Retina (tissue), 1 donor: ENCODE data around the gene ZNF653.
A peak's percentile ranks its signal among the peaks of the same experiment; 100 is the strongest.

Experiments used
- DNase-seq: peaks from one replicate; pipeline ENCODE4 v3.0.0-alpha.2; 2016

ZNF653 gene

DNA sequence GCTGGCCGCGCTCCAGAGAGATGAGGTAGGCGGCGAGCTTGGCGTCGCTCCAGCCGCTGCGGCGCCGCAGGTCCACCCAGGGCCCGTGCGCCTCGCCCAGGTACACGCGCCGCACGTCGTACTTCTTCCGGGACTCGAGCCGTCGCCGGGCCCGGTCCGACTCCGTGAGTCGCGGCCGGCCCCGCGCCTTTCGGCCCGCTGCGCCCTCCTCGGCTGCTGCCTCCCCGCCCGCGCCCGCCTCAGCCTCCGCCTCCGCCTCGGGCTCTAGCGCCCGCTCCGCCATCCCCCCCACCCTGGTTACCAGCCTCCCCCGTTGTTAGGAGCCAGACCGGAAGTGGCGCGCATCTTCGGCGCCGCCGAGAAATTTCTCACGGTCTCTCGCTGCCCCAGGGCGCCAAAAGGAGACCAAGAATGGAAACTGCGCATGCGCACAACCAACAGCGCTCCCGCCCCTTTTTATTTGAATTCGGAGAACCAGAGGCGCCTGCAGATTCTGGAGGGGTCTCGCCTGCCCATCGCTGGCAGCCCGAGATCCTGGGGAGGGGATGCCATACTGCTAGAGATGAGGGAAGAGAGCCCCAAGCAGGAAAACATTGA, at the start of gene ZNF653:
Gene ZNF653 (minus strand): TSS at position 336 of the 597 bp plus-strand sequence. CDS start 53 bp downstream, at position 283.
- peak; percentile 98 for DNase-seq

DNA sequence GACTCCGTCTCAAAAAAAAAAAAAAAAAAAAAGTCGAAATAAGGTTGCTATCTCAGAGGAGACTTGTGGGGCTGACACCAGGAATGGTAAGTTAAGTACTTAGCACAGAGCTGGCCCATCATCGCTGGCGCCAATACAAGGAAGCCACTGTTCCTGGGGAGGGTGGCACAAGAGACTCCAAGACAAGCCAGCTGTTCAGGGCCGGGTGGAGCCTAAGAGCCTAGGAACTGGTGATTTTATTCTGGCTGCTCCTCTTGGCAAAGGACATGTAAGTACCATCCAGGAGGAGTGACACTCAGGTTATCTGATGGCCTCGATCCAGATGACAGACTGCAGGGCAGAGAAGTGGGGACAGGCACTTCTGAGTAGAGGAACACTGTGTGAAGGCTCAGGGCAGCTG, 49.6 kb upstream of the ZNF653 start:
- DNase-seq: no peak

DNA sequence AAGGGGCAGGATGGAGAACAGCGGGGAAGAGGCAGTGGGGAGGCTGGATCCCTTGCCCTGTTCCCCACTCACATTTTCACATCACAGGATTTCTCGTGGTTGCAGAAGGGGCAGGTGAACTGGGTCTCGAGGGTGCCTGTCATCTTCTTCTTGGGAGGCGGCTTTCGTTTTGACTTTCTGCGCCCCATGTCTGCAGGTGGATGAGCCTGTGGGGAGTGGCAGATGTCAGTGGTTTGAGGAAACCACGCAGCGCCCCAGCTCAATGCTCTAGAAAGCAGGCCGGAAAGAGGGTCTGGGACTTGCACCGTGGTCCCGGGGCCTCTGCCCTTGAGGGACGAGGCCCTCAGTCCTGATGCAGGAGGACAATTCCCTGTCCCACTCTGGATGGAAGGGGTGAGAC, 48.5 kb upstream of the ZNF653 start:
- DNase-seq: no peak

DNA sequence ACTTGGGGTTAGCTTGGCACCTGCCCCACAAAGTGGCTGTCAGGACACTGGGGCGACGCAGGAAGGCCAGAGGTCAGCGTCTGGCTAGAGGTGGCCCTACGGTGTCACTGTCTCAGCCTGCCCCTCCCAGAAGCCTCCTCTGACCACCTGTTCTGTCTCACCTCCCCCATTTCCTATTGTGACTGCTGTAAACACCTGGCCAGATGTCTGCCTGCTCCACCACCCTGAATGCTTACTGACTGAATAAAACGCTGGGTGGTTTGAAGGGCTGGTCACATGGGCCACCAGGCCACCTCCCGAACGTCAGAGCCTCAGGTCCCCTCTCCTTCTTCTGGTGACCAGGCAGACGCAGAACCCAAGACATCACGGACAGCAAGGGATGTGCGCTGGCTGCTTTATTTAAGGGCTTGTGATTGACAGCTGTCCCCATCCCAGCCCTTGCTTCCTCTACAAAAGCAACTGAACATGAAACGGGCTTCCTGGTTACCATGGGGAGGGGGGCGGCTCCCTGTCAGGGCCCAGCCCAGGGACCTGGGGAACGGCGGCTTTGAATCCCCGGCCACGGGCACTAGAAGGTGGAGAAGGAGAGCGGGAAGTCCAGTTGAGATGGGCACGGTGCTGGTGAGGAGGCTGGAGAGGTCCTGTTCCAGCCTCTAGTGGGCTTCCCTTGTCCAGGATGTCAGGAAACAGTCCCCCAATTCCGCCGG, 47.2 kb upstream of the ZNF653 start:
- DNase-seq: no peak

DNA sequence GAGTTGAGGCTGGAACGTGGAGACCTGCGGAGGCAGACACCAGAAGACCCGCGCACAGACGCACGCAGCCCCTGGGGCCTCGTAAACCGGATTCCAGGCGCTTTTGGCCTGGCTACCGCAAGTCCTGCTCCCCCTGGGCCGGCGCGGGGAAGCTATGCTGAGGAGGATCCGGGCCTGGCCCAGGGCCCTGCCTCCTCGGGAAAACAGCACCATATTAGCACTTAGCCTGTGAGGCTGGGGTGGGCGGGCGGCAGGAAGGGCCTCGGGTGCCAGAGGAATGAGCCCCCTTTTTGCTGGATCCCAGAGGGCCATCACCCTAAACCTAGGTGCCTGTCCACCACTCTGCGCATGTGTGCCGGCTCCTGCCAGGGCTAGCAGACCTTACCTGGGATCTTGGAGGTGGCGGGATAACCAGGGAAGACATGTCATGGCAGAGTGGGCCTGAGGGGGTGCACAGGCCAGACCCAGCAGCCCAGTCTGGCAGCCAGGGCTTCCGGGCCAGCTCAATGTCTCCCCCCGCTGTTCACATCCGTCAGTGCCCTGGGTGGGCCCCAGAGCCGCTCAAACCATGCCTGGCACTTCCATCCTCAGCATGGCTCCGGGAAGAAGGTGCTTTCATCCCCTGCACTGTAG, 46.1 kb upstream of the ZNF653 start:
- DNase-seq: no peak

DNA sequence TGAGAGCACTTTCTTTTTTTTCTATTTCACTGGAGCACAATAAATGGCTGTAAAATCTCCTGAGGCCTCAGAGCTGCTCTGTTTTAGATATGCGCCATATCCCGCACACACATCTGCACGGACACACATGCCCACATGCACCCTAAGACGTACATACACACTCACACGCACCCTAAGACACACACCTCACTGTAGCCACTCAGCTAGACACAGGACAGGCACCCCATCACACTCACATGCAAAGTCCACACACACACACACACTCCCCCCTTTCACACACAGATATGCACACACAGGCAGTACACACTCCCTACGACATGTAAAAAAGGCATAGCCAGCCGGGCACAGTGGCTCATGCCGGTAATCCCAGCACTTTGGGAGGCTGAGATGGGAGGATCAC, 44.6 kb upstream of the ZNF653 start:
- DNase-seq: no peak

DNA sequence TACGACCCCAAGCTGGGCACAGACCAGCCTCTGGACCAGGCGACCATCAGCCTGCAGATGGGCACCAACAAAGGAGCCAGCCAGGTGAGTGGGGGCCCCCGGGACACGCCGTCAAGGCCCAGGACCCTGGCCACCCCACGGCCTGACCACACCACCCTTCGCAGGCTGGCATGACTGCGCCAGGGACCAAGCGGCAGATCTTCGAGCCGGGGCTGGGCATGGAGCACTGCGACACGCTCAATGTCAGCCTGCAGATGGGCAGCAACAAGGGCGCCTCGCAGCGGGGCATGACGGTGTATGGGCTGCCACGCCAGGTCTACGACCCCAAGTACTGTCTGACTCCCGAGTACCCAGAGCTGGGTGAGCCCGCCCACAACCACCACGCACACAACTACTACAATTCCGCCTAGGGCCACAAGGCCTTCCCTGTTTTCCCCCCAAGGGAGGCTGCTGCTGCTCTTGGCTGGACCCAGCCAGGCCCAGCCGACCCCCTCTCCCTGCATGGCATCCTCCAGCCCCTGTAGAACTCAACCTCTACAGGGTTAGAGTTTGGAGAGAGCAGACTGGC, 43.8 kb upstream of the ZNF653 start:
- no peak for DNase-seq

DNA sequence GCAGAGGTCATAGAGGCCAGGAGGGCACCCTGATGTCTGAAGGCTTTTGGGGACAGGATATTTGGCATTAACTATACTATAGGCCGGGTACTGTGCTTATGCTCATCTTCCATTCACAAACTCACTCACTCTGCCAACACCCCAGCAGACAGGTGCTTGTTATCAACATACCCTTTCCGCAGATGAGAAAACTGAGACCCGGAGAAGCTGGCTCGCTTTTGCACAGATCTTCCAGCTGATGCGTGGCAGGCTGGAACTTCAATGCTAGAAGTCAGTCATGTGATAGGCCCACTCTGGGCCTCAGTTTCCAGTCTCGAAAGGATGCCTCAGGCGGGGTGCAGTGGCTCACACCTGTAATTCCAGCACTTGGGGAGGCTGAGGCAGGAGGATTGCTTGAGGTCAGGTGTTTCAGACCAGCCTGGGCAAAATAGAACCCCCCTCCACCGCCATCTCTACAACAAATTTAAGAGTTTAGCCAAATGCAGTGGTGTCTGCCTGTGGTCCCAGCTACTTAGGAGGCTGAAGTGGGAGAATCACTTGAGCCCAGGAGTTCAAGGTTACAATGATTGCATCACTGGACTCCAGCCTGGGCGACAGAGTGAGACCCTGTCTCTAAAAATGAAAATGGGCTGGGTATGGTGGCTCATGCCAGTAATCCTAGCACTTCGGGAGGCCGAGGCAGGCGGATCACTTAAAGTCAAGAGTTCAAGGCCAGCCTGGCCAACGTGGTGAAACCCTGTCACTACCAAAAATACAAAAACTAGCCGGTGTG, 42.5 kb upstream of the ZNF653 start:
- DNase-seq: no peak

GRCh38 chr19:11541238-11541637, 35.6 kb upstream of the ZNF653 start:
- no peak for DNase-seq

DNA sequence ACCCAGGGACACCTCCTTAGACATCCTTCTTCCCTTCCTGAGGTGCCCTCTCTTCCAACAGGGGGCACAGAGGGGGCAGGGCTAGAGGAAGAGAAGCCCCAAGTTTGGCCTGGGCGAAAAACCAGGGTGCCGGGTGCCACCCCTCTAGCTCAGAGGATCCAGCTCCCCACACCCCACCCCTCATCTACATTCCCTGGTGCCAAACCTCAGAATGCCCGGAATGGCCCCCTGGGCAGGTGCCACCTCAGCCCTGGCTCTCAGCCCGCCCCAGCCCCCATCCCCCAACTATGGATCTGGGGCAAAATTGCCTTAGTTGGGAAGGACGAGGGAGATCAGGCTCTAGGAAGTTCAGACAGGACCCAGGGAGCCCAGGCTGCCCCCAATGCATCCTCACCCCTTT, 35.0 kb upstream of the ZNF653 start:
- DNase-seq: no peak

- no peak for DNase-seq
Measured at GRCh38 chr19:11539495-11540365, 34.1 kb upstream of the ZNF653 start.

- DNase-seq: peak; percentile 26
Measured at GRCh38 chr19:11538232-11539036, 32.8 kb upstream of the ZNF653 start, which contains the start of gene CNN1. TSS of gene CNN1 (plus strand) at chr19:11538851. CDS start at chr19:11538928, 77 bp downstream.

- DNase-seq: peak; percentile 92
Measured at GRCh38 chr19:11535792-11536595, 30.4 kb upstream of the ZNF653 start.

DNA sequence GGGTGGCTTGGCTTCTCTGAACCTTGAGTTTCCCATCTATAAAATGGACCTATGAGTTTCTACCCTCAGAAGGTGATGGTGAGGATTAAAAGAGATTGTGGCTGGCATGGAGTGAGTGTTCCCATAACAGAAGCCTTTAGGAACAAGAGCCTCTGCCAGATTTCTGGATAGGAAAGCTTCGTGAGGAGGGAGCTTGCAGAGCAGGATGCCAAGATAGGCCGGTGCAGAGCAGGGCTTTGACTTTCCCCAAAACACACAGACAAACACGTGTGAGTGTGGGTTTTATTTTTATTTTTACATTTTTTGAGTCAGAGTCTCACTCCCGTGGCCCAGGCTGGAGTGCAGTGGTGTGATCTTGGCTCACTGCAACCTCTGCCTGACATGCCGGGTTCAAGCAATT, 29.3 kb upstream of the ZNF653 start:
- DNase-seq: no peak

DNA sequence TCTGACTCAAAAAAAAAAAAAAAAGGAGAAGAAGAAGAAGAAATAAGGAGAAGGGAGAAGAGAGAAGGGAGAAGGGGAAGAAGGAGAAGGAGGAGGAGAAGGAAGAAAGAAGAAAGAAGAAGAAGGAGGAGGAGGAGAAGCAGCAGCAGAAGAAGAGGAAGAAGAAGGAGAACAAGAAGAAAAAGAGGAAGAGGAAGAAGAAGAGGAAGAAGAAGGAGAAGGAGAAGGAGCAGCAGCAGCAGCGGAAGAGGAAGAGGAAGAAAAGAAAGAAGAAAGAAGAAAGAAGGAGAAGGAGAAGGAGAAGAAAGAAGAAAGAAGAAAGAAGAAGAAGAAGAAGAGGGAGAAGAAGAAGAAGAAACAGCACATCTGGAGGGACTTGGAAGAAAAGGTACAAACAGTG, 28.9 kb upstream of the ZNF653 start:
- no peak for DNase-seq

DNA sequence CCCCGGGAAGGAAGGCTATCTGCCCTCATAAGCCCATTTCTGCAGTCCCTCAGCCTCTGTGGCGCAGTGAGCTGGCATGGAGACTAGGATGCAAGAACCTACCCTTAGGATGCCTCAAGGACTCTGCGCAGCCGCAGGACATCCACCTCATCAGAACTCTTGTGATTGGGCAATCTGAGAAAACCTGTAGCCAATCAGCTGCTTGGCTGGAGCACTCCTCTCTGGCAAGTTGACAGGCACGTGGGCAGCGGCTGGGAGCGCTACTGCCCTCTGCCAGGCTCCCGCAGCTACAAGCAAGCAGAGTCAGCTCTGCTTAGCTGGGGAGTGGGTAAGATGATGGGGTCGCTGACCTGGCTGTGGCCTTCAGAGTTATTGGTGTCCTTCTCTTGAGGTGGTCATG, 24.8 kb upstream of the ZNF653 start:
- peak; percentile 70 for DNase-seq

- peak; percentile 98 for DNase-seq
Measured at GRCh38 chr19:11528551-11529341, 23.1 kb upstream of the ZNF653 start, which contains the start of gene ECSIT. TSS of gene ECSIT (minus strand) at chr19:11529134. CDS start at chr19:11519170, 9,964 bp downstream.

DNA sequence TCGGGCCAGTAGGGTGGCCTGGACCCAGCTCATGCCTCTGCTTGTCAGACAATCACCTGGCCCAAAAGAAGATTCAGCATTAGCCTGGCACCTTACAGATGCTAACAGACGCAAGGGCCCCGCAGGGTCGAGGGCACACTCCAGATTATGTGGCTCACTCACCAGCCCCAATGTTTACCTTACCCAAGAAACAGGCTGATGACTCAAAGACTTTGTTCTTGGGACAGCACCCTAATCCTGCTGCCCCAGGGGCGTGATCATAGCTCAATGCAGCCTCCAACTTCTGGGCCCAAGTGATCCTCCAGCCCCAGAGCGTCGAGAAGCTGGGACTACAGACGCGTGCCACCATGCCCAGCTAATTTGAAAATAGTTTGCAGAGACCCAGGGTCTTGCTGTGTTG, 13.5 kb upstream of the ZNF653 start:
- no peak for DNase-seq

GRCh38 chr19:11513946-11514345, 8.3 kb upstream of the ZNF653 start:
- DNase-seq: no peak
